Measurements from ENCODE around the gene MED10. TPM values are rescaled to one million over a fixed set of nuclear protein-coding genes. Genes with fewer than 3 reads are reported as not detected.

MED10 gene
- total RNA-seq, 1 donor from 2014 or later, result 32.7 TPM

GRCh38 chr5:6350277-6351090 lies 27.9 kb downstream of the MED10 start:
- no peak overlapping the region for H3K27ac ChIP-seq
- no peaks in the 10 kb centered on the region for H3K27me3 ChIP-seq
- no peak for DNase-seq (ENCODE audit: extremely low spot score in 2 of 2)
- no peak overlapping the region for H3K4me3 ChIP-seq
- H3K9me3 ChIP-seq, result no peaks in the 10 kb centered on the region
- TF ChIP-seq POLR2AphosphoS5 (IDR thresholded peaks at IDR 0.05; ENCODE audit: insufficient read depth in 1 of 2, low read depth in 1 of 2) (no peak), POLR2A (IDR thresholded peaks at IDR 0.05) (no peak), CTCF (IDR thresholded peaks at IDR 0.05) (no peak)
- H3K4me1 ChIP-seq, result no peaks in the 10 kb centered on the region
- intact Hi-C loops (cut with DNase I), result no loop called here
- no peaks in the 10 kb centered on the region for H3K36me3 ChIP-seq

- Histone ChIP-seq H3K36me3 (no peaks in the 10 kb centered on the region), H3K4me3 (no peak overlapping the region), H3K27me3 (no peaks in the 10 kb centered on the region), H3K4me1 (no peaks in the 10 kb centered on the region), H3K9me3 (no peaks in the 10 kb centered on the region), H3K27ac (no peak overlapping the region)
- TF ChIP-seq POLR2A (IDR thresholded peaks at IDR 0.05) (no peak), POLR2AphosphoS5 (IDR thresholded peaks at IDR 0.05; ENCODE audit: insufficient read depth in 1 of 2, low read depth in 1 of 2) (no peak), CTCF (IDR thresholded peaks at IDR 0.05) (no peak)
- intact Hi-C loops (cut with DNase I), result no loop called here
- DNase-seq (ENCODE audit: extremely low spot score in 2 of 2), result no peak
Observed at GRCh38 chr5:6349387-6349786, 29.0 kb downstream of the MED10 start.

GRCh38 chr5:6348476-6349000 lies 29.8 kb downstream of the MED10 start:
- Histone ChIP-seq H3K27ac (no peak overlapping the region), H3K9me3 (no peaks in the 10 kb centered on the region), H3K36me3 (no peaks in the 10 kb centered on the region), H3K4me1 (no peaks in the 10 kb centered on the region), H3K4me3 (no peak overlapping the region), H3K27me3 (no peaks in the 10 kb centered on the region)
- intact Hi-C loops (cut with DNase I), result no loop called here
- TF ChIP-seq POLR2AphosphoS5 (IDR thresholded peaks at IDR 0.05; ENCODE audit: insufficient read depth in 1 of 2, low read depth in 1 of 2), result no peak
- no peak for TF ChIP-seq POLR2A (IDR thresholded peaks at IDR 0.05)
- TF ChIP-seq CTCF (IDR thresholded peaks at IDR 0.05), result no peak
- no peak for DNase-seq (ENCODE audit: extremely low spot score in 2 of 2)

- no peak overlapping the region for H3K27ac ChIP-seq
- no peaks in the 10 kb centered on the region for H3K9me3 ChIP-seq
- H3K4me3 ChIP-seq, result no peak overlapping the region
- TF ChIP-seq CTCF (IDR thresholded peaks at IDR 0.05), result no peak
- TF ChIP-seq POLR2A (IDR thresholded peaks at IDR 0.05), result no peak
- TF ChIP-seq POLR2AphosphoS5 (IDR thresholded peaks at IDR 0.05; ENCODE audit: insufficient read depth in 1 of 2, low read depth in 1 of 2), result no peak
- H3K36me3 ChIP-seq, result no peaks in the 10 kb centered on the region
- no peak for DNase-seq (ENCODE audit: extremely low spot score in 2 of 2)
- intact Hi-C loops (cut with DNase I), result no loop called here
- no peaks in the 10 kb centered on the region for H3K4me1 ChIP-seq
- no peaks in the 10 kb centered on the region for H3K27me3 ChIP-seq
Observed at GRCh38 chr5:6347673-6348072, 30.7 kb downstream of the MED10 start.

- Histone ChIP-seq H3K36me3 (no peaks in the 10 kb centered on the region), H3K27me3 (no peaks in the 10 kb centered on the region), H3K9me3 (no peaks in the 10 kb centered on the region), H3K4me3 (no peak overlapping the region), H3K4me1 (no peaks in the 10 kb centered on the region), H3K27ac (no peak overlapping the region)
- TF ChIP-seq POLR2AphosphoS5 (IDR thresholded peaks at IDR 0.05; ENCODE audit: insufficient read depth in 1 of 2, low read depth in 1 of 2) (no peak), POLR2A (IDR thresholded peaks at IDR 0.05) (no peak), CTCF (IDR thresholded peaks at IDR 0.05) (no peak)
- intact Hi-C loops (cut with DNase I), result no loop called here
- DNase-seq (ENCODE audit: extremely low spot score in 2 of 2), result no peak
Observed at GRCh38 chr5:6347165-6347564, 31.2 kb downstream of the MED10 start.
